ENCODE data around the gene FARP2. TPM values are rescaled to one million over a fixed set of nuclear protein-coding genes. Genes with fewer than 3 reads are reported as not detected.

The FARP2 gene
- total RNA-seq, 6 experiments from 2014 or later: 13.3 to 41.3 (median 28.7) TPM

DNA sequence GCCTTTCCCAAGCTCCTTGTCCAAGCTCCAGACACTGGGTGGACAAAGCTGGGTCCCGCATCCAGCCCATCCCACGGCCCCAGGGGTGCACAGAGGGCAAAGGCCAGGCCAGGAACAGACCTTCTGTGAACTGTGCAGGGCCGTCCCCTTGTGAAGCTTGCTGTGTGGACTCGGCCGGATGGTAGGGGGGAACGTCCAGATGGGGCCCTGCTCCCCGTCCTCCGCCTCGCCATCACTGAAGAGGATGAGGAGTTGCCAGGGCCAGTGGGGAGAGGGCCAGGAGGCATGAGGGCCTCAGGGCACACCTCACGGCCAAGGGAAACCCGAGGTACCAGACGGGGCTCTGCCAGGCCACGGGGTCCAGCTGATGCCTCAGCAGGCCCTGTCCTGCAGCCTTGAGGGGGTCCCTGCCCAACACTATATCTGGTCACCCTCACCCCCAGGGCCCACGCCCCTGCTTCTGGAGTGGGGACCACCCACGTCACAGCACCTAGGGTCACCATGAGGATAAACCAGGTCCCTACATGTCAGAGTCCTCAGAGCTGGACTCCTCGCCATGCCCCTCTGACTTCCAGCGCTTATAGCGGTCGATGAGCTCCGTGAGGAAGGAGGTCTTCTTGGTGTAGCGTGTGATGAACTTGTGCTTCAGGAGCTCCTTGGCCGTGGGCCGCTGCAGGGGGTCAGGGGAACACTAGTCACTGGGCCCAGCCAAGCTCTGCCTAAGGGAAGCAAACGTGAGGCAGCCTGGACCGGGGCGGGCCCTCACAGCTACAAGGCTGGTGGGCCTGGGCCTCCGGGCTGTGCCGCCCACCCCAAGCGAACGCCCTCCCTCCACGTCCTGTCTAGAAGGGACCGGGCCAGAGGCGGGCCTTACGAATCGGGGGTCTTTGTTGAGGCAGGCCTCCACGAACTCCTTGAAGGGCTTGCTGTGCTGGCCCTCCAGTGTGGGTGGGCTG is 142.3 kb downstream of the FARP2 start:
- no peak for TF ChIP-seq POLR2A (IDR thresholded peaks at IDR 0.05)
- no peak for ATAC-seq
- Histone ChIP-seq H3K27ac (no peak overlapping the region), H3K9me3 (no peaks in the 10 kb centered on the region), H3K4me1 (no peaks in the 10 kb centered on the region), H3K36me3 (peaks cover 0 to 45% (median 8%) of the 10 kb centered on the region in 4 donors), H3K27me3 (no peaks in the 10 kb centered on the region), H3K4me3 (no peak overlapping the region)
- intact Hi-C loops (cut with DNase I): no loop called here
- WGBS (ENCODE audit: insufficient coverage, low coverage, low lambda C conversion rate, missing lambda C conversion rate): 100% methylated on average over 2 of the region's 36 CpGs
- DNase-seq: no peak

DNA sequence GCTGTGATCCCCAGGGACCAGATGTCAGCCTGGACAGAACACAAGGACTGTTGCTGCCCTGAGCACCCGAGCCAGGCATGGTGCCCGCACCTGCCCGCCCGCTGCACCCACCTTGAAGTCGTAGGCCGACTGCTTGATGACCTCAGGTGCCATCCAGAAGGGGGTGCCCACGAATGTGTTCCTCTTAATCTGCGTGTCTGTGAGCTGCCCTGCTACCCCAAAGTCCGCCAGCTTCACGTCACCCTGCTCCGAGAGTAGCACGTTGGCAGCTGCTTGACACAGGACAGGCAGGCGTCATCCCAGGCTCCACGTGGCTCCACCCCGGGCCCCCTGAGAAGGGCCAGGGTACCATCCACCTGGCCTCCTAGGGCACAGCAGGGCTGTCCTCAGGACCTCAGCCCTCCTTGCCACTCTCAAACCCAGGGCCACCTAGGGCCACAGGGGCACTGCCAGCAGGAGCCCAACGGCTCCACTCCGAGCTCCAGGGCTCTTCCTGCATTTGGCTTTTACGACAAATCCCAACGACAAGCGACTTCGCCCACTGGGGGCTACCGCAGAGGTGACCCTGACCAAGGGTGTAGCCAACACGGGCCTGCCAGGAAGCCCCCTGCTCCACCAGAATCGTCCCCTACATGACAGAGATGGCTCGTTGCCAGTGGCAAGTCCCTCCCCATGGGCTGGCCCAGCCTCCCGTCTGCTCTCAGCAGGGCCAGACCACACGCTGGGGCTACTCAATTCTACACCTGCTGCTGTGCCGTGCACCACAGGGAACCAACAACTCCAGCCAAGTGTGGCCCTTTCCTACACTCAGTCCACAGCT is 143.3 kb downstream of the FARP2 start:
- no peak overlapping the region for H3K27ac ChIP-seq
- intact Hi-C loops (cut with DNase I): no loop called here
- H3K9me3 ChIP-seq: no peaks in the 10 kb centered on the region
- H3K4me3 ChIP-seq: no peak overlapping the region
- H3K4me1 ChIP-seq: no peaks in the 10 kb centered on the region
- peaks cover 0 to 39% (median 8%) of the 10 kb centered on the region in 4 donors for H3K36me3 ChIP-seq
- WGBS (ENCODE audit: insufficient coverage, low coverage, low lambda C conversion rate, missing lambda C conversion rate): 100% methylated on average over 1 of the region's 28 CpGs
- TF ChIP-seq, protein P1, sequence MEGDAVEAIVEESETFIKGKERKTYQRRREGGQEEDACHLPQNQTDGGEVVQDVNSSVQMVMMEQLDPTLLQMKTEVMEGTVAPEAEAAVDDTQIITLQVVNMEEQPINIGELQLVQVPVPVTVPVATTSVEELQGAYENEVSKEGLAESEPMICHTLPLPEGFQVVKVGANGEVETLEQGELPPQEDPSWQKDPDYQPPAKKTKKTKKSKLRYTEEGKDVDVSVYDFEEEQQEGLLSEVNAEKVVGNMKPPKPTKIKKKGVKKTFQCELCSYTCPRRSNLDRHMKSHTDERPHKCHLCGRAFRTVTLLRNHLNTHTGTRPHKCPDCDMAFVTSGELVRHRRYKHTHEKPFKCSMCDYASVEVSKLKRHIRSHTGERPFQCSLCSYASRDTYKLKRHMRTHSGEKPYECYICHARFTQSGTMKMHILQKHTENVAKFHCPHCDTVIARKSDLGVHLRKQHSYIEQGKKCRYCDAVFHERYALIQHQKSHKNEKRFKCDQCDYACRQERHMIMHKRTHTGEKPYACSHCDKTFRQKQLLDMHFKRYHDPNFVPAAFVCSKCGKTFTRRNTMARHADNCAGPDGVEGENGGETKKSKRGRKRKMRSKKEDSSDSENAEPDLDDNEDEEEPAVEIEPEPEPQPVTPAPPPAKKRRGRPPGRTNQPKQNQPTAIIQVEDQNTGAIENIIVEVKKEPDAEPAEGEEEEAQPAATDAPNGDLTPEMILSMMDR (IDR thresholded peaks at IDR 0.05): no peak
- TF ChIP-seq POLR2A (IDR thresholded peaks at IDR 0.05): no peak
- DNase-seq (no peak), ATAC-seq (no peak)
- no peaks in the 10 kb centered on the region for H3K27me3 ChIP-seq

DNA sequence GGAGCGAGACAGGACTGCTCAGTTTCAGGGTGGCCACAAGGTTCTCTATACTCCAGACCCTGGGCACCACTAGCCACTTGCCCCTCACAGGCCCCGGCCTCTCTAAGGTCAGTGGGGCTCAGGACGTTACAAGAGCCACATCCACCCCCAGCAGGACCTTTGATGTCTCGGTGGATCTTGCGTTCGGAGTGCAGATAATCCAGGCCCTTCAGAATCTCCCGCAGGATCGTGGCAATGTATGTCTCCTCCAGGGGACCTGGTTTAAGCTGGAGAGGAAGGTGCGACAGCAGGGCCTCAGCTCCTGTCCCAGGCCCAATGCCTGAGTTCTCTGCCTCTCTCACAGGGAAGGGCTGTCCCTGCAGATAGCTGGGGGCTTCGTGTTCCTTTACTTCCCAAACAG is 143.9 kb downstream of the FARP2 start:
- no peak for ATAC-seq
- intact Hi-C loops (cut with DNase I): no loop called here
- H3K27me3 ChIP-seq: no peaks in the 10 kb centered on the region

DNA sequence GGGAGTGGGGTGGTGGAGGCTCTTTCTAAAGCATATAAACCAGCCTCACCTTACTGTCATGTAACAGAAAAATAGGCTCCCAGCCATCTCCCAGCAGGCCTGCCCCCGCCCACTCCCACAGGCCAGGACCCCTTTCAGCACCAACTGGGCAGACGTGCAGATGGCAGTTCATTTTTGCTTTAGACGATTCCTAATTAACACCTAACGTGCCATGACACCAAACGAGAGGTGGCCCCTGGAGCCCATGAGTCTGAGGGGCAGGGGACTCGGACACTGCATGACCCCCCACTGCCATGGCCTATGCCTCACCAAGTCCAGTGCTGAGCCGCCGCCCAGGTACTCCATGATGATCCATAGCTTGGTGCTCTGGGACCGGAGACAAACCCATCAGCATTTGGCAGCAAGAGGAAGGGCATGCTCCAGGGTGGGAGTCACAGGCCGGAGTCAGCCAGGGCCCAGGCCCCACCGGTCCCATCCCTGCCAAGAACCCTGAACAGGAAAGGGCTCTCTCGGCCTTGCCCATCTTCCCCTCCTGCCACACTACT is 144.4 kb downstream of the FARP2 start:
- Histone ChIP-seq H3K36me3 (peaks cover 0 to 28% (median 3%) of the 10 kb centered on the region in 4 donors), H3K4me3 (no peak overlapping the region), H3K9me3 (no peaks in the 10 kb centered on the region), H3K4me1 (no peaks in the 10 kb centered on the region), H3K27me3 (no peaks in the 10 kb centered on the region), H3K27ac (no peak overlapping the region)
- ATAC-seq (no peak), DNase-seq (no peak)
- intact Hi-C loops (cut with DNase I): no loop called here
- WGBS (ENCODE audit: insufficient coverage, low coverage, low lambda C conversion rate, missing lambda C conversion rate): 80% methylated on average over 4 of the region's 12 CpGs
- TF ChIP-seq, protein P1 (IDR thresholded peaks at IDR 0.05): no peak
- no peak for TF ChIP-seq POLR2A (IDR thresholded peaks at IDR 0.05)

More for the DNA sequence above, 143.9 kb downstream of the FARP2 start:
- H3K4me3 ChIP-seq: no peak overlapping the region
- H3K4me1 ChIP-seq: no peaks in the 10 kb centered on the region
- 100% methylated on average over 1 of the region's 10 CpGs for WGBS (ENCODE audit: insufficient coverage, low coverage, low lambda C conversion rate, missing lambda C conversion rate)
- H3K36me3 ChIP-seq: peaks cover 0 to 33% (median 6%) of the 10 kb centered on the region in 4 donors
- DNase-seq: no peak
- no peaks in the 10 kb centered on the region for H3K9me3 ChIP-seq
- TF ChIP-seq POLR2A (IDR thresholded peaks at IDR 0.05): no peak
- TF ChIP-seq, protein P1 (IDR thresholded peaks at IDR 0.05): no peak
- H3K27ac ChIP-seq: no peak overlapping the region

Measured in right lobe of liver (tissue), 6 donors.